ENCODE results near the gene ABI3.

DNA sequence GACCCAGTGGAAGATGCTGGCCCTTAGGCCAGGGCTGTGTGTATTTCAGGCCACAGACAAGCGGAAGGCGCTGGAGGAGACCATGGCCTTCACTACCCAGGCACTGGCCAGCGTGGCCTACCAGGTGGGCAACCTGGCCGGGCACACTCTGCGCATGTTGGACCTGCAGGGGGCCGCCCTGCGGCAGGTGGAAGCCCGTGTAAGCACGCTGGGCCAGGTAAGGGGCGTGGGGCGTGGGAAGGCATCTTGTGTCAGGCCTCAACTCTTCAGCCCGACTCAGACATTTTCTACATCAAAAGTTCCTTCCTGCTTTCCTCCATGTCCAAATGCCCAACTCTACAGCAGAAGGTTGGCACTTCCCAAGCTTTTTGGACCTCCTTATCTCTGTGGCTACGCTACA lies 6.0 kb downstream of the ABI3 start:
- TF ChIP-seq, protein P1, sequence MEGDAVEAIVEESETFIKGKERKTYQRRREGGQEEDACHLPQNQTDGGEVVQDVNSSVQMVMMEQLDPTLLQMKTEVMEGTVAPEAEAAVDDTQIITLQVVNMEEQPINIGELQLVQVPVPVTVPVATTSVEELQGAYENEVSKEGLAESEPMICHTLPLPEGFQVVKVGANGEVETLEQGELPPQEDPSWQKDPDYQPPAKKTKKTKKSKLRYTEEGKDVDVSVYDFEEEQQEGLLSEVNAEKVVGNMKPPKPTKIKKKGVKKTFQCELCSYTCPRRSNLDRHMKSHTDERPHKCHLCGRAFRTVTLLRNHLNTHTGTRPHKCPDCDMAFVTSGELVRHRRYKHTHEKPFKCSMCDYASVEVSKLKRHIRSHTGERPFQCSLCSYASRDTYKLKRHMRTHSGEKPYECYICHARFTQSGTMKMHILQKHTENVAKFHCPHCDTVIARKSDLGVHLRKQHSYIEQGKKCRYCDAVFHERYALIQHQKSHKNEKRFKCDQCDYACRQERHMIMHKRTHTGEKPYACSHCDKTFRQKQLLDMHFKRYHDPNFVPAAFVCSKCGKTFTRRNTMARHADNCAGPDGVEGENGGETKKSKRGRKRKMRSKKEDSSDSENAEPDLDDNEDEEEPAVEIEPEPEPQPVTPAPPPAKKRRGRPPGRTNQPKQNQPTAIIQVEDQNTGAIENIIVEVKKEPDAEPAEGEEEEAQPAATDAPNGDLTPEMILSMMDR (IDR thresholded peaks at IDR 0.05) = no peak
- TF ChIP-seq EP300 (IDR thresholded peaks at IDR 0.05) (no peak), POLR2A (IDR thresholded peaks at IDR 0.05) (no peak)
